ENCODE measurements around the gene TIMM9.

GRCh38 chr14:58444627-58445026 lies 17.3 kb upstream of the TIMM9 start:
- TF ChIP-seq CTCF (IDR thresholded peaks at IDR 0.05) (no peak), POLR2A (IDR thresholded peaks at IDR 0.05) (no peak)

All from right lobe of liver (tissue), 4 donors.